Fibroblast of lung (primary cell): Measurements from ENCODE around the gene QRICH2. TPM values are rescaled to one million over a fixed set of nuclear protein-coding genes. Genes with fewer than 3 reads are reported as not detected.

Experiments
- DNase-seq, 2 donors: peaks; one replicate each; pipeline versions ENCODE4 v3.0.0 to v3.0.0-alpha.2; 2010; ENCODE audit warnings: low read depth in 2 of 2
- H2AFZ ChIP-seq: 2 replicates; pipeline ENCODE4 v1.5.1; 2012; ENCODE audit warnings: low read length, control low read depth, inconsistent platforms
- H3K27ac ChIP-seq: 2 replicates; pipeline ENCODE4 v1.5.1; 2011; ENCODE audit warnings: low read length, control low read depth; ENCODE audit not compliant: insufficient read depth
- H3K27me3 ChIP-seq: 2 replicates; pipeline ENCODE4 v1.5.1; 2011; ENCODE audit warnings: mild to moderate bottlenecking, low read length; ENCODE audit not compliant: control insufficient read depth, insufficient read depth
- H3K36me3 ChIP-seq: 2 replicates; pipeline ENCODE4 v1.5.1; 2011; ENCODE audit warnings: low read length; ENCODE audit not compliant: control insufficient read depth, insufficient read depth
- H3K4me1 ChIP-seq: 2 replicates; pipeline ENCODE4 v1.5.1; 2011; ENCODE audit warnings: low read length; ENCODE audit not compliant: control insufficient read depth, insufficient read depth; ENCODE audit errors: extremely low read depth
- H3K4me2 ChIP-seq: 2 replicates; pipeline ENCODE4 v1.5.1; 2011; ENCODE audit warnings: low read length, control low read depth; ENCODE audit not compliant: insufficient read depth; ENCODE audit errors: extremely low read depth
- H3K4me3 ChIP-seq, 4 experiments: fragments of 200-600 bp in 1 of 4; sonication (generic) in 1 of 4; replicated peaks in 1 of 4; 2 replicates each; pipeline ENCODE4 v1.5.1; 2011 to 2016; ENCODE audit warnings: low read length in 4 of 4, low read depth in 3 of 4, mild to moderate bottlenecking in 3 of 4, control low read depth in 2 of 4, inconsistent platforms in 1 of 4, mixed read lengths in 1 of 4; ENCODE audit not compliant: insufficient read depth in 1 of 4; ENCODE audit errors: control extremely low read depth in 1 of 4
- H3K79me2 ChIP-seq: 2 replicates; pipeline ENCODE4 v1.5.1; 2012; ENCODE audit warnings: mild to moderate bottlenecking, low read length, inconsistent platforms; ENCODE audit not compliant: control insufficient read depth, insufficient read depth
- H3K9ac ChIP-seq: 2 replicates; pipeline ENCODE4 v1.5.1; 2011; ENCODE audit warnings: mild to moderate bottlenecking, low read length, control low read depth; ENCODE audit not compliant: insufficient read depth
- H3K9me3 ChIP-seq: 2 replicates; pipeline ENCODE4 v1.5.1; 2012; ENCODE audit warnings: low read depth, low read length; ENCODE audit not compliant: control insufficient read depth, insufficient read depth
- H4K20me1 ChIP-seq: 2 replicates; pipeline ENCODE4 v1.5.1; 2011; ENCODE audit warnings: low read length; ENCODE audit not compliant: control insufficient read depth, insufficient read depth; ENCODE audit errors: extremely low read depth
- CTCF ChIP-seq, 2 donors: IDR thresholded peaks in 1 of 2; conservative IDR thresholded peaks in 1 of 2; 1 replicate in 1 of 2; 2 replicates in 1 of 2; pipeline ENCODE4 v1.5.1; 2011 to 2012; ENCODE audit warnings: low read length in 2 of 2, control low read depth in 1 of 2, inconsistent platforms in 1 of 2, low read depth in 1 of 2, mild to moderate bottlenecking in 1 of 2
- EZH2 ChIP-seq: IDR thresholded peaks from 2 replicates; pipeline ENCODE4 v1.5.1; 2012; ENCODE audit warnings: low read length, control low read depth, mild to moderate bottlenecking; ENCODE audit errors: missing control alignments
- polyA plus RNA-seq, 2 donors: library from polyadenylated mRNA; depleted of rRNA in 1 of 2; stranded (reverse) in 1 of 2; unstranded in 1 of 2; fragments of >200 nt; gene quantifications; 2 replicates each; pipeline ENCODE4 v1.2.1, GENCODE V29; 2011 to 2012; ENCODE audit warnings: missing spikeins in 1 of 2
- total RNA-seq: library from RNA; depleted of rRNA; stranded (reverse); fragments of >200 nt; gene quantifications from 2 replicates; pipeline ENCODE4 v1.2.1, GENCODE V29; 2014

Gene QRICH2
- total and polyA plus RNA-seq, 2 donors (not counting 1 experiment from before 2014, with no cell fraction given), result 0.26 to 4.3 TPM

GRCh38 chr17:76326306-76326705 lies 18.2 kb upstream of the QRICH2 start:
- no peaks in the 10 kb centered on the region for H3K9me3 ChIP-seq
- DNase-seq, result no peak
- TF ChIP-seq EZH2, result no peak
- no peak for TF ChIP-seq CTCF (conservative IDR thresholded peaks at IDR 0.05 in 1 of 2, IDR thresholded peaks at IDR 0.05 in 1 of 2; ENCODE audit: low read depth in 1 of 2, low read length in 2 of 2)
- H3K9ac ChIP-seq, result no peak overlapping the region
- H3K4me1 ChIP-seq, result no peaks in the 10 kb centered on the region
- no peak overlapping the region for H3K4me2 ChIP-seq
- no peak overlapping the region for H3K27ac ChIP-seq
- no peak overlapping the region for H2AFZ ChIP-seq
- peaks cover 2% of the 10 kb centered on the region for H3K36me3 ChIP-seq
- H3K27me3 ChIP-seq, result no peaks in the 10 kb centered on the region
- H3K4me3 ChIP-seq, result no peak overlapping the region
- H3K79me2 ChIP-seq, result no peaks in the 10 kb centered on the region
- no peaks in the 10 kb centered on the region for H4K20me1 ChIP-seq

DNA sequence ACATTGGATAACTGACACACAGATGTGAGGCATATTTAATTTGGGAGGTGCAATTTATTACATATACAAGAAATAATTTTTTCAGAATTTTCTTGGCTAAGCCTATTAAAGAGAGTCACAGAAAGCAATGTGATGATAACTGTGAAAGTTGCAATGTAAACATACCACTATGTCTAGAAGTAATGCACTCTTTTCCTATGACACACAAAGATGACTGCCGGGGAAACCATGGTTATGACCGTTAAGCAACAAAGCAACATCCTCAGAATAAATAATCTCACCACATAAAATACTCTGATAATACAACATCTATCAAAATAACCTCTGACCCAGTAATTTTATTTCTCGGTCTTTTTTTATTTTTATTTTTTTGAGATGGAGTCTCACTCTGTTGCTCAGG lies 10.5 kb upstream of the QRICH2 start:
- H3K4me1 ChIP-seq, result no peaks in the 10 kb centered on the region
- no peaks in the 10 kb centered on the region for H3K79me2 ChIP-seq
- no peaks in the 10 kb centered on the region for H4K20me1 ChIP-seq
- H3K4me2 ChIP-seq, result no peak overlapping the region
- no peak overlapping the region for H2AFZ ChIP-seq
- no peak overlapping the region for H3K9ac ChIP-seq
- DNase-seq, result no peak
- H3K36me3 ChIP-seq, result no peaks in the 10 kb centered on the region
- no peaks in the 10 kb centered on the region for H3K27me3 ChIP-seq
- TF ChIP-seq EZH2 (no peak), CTCF (conservative IDR thresholded peaks at IDR 0.05 in 1 of 2, IDR thresholded peaks at IDR 0.05 in 1 of 2; ENCODE audit: low read depth in 1 of 2, low read length in 2 of 2) (no peak)
- H3K9me3 ChIP-seq, result no peaks in the 10 kb centered on the region
- H3K27ac ChIP-seq, result no peak overlapping the region
- H3K4me3 ChIP-seq, result no peak overlapping the region

DNA sequence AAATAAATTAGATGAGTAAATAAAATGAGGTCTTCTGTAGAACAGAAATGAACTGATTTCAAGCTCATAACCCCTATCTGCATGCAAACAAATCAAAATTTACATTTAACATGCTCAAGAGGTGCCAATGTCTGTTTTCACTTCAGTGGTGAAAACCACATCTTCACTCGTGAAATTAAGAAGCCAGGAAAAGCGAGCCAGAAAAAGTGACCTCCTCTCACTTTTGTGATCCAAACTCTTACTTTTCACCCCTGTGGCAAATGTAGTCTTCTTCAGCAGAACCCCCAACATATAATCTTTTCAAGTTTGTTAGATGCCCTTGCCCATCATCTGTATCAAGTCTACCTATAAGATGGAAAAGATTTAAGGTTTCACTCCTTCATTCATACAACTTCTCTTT lies 9.5 kb upstream of the QRICH2 start:
- no peaks in the 10 kb centered on the region for H3K79me2 ChIP-seq
- no peak overlapping the region for H3K4me2 ChIP-seq
- no peak overlapping the region for H3K9ac ChIP-seq
- H3K36me3 ChIP-seq, result no peaks in the 10 kb centered on the region
- no peaks in the 10 kb centered on the region for H3K27me3 ChIP-seq
- H3K27ac ChIP-seq, result no peak overlapping the region
- no peaks in the 10 kb centered on the region for H3K4me1 ChIP-seq
- DNase-seq, result no peak
- no peaks in the 10 kb centered on the region for H4K20me1 ChIP-seq
- H3K4me3 ChIP-seq, result no peak overlapping the region
- no peak overlapping the region for H2AFZ ChIP-seq
- H3K9me3 ChIP-seq, result no peaks in the 10 kb centered on the region
- TF ChIP-seq CTCF (conservative IDR thresholded peaks at IDR 0.05 in 1 of 2, IDR thresholded peaks at IDR 0.05 in 1 of 2; ENCODE audit: low read depth in 1 of 2, low read length in 2 of 2) (no peak), EZH2 (no peak)
